HepG2 (cell line): ENCODE results near the gene CKAP2. TPM values are rescaled to one million over a fixed set of nuclear protein-coding genes. Genes with fewer than 3 reads are reported as not detected.

Experiments used
- ARNTL ChIP-seq: sonication (generic); formaldehyde crosslinking; IDR thresholded peaks from 2 replicates; pipeline ENCODE4 v1.4.0; 2020; ENCODE audit warnings: mild to moderate bottlenecking, missing genetic modification reagents
- CSRNP1 ChIP-seq: sonication (generic); formaldehyde crosslinking; IDR thresholded peaks from 2 replicates; pipeline ENCODE4 v1.8.1; 2023; ENCODE audit warnings: mild to moderate bottlenecking, missing genetic modification reagents
- FOXA3 ChIP-seq: IDR thresholded peaks from 2 replicates; pipeline ENCODE4 v1.6.1; 2016; ENCODE audit warnings: missing genetic modification reagents, missing compliant biosample characterization
- IKZF4 ChIP-seq: sonication (generic); formaldehyde crosslinking; IDR thresholded peaks from 2 replicates; pipeline ENCODE4 v1.5.1; 2020; ENCODE audit warnings: borderline replicate concordance, mild to moderate bottlenecking, low read depth, missing genetic modification reagents; ENCODE audit errors: not compliant biosample characterization
- LBX2 ChIP-seq: sonication (generic); formaldehyde crosslinking; IDR thresholded peaks from 2 replicates; pipeline ENCODE4 v1.5.0; 2020; ENCODE audit warnings: missing genetic modification reagents, mild to moderate bottlenecking, borderline replicate concordance
- RBM22 ChIP-seq: fragments of 200-400 bp; formaldehyde crosslinking; optimal IDR thresholded peaks from 2 replicates; pipeline ENCODE3; 2017; ENCODE audit warnings: mild to moderate bottlenecking, low read length, moderate library complexity
- RCOR2 ChIP-seq: IDR thresholded peaks from 2 replicates; pipeline ENCODE4 v1.6.1; 2016; ENCODE audit warnings: missing biosample characterization, missing genetic modification reagents
- SNAI1 ChIP-seq: sonication (generic); formaldehyde crosslinking; IDR thresholded peaks from 2 replicates; pipeline ENCODE4 v1.5.0; 2020; ENCODE audit warnings: mild to moderate bottlenecking, missing genetic modification reagents, borderline replicate concordance
- SRSF4 ChIP-seq: fragments of 200-400 bp; formaldehyde crosslinking; IDR thresholded peaks from one replicate; pipeline ENCODE4 v1.6.1; 2018; ENCODE audit warnings: mild to moderate bottlenecking, low read depth, low read length, moderate library complexity; ENCODE audit not compliant: poor library complexity, severe bottlenecking
- TIGD3 ChIP-seq: sonication (generic); formaldehyde crosslinking; IDR thresholded peaks from 2 replicates; pipeline ENCODE4 v1.5.1; 2020; ENCODE audit warnings: mild to moderate bottlenecking, missing genetic modification reagents, borderline replicate concordance
- TP53 ChIP-seq: sonication (generic); formaldehyde crosslinking; conservative IDR thresholded peaks from 2 replicates; pipeline ENCODE4 v1.4.0; 2020; ENCODE audit warnings: missing genetic modification reagents
- TRIM22 ChIP-seq: fragments of 450-650 bp; IDR thresholded peaks from 2 replicates; pipeline ENCODE4 v1.6.1; 2017
- ZBTB44 ChIP-seq: sonication (generic); formaldehyde crosslinking; IDR thresholded peaks from 2 replicates; pipeline ENCODE4 v1.4.0; 2020; ENCODE audit warnings: missing genetic modification reagents
- ZFP90 ChIP-seq: sonication (generic); formaldehyde crosslinking; IDR thresholded peaks from 2 replicates; pipeline ENCODE4 v1.8.0; 2022; ENCODE audit warnings: missing genetic modification reagents, mild to moderate bottlenecking, inconsistent platforms, borderline replicate concordance
- ZIK1 ChIP-seq: sonication (generic); formaldehyde crosslinking; IDR thresholded peaks from 2 replicates; pipeline ENCODE4 v1.5.0; 2020; ENCODE audit warnings: mild to moderate bottlenecking, low read depth, missing genetic modification reagents, borderline replicate concordance
- ZNF232 ChIP-seq: sonication (generic); formaldehyde crosslinking; IDR thresholded peaks from 2 replicates; pipeline ENCODE4 v1.4.0; 2020; ENCODE audit warnings: missing genetic modification reagents, borderline replicate concordance
- ZNF275 ChIP-seq: sonication (generic); formaldehyde crosslinking; IDR thresholded peaks from 2 replicates; pipeline ENCODE4 v1.8.0; 2022; ENCODE audit warnings: missing genetic modification reagents, mild to moderate bottlenecking, inconsistent platforms, borderline replicate concordance
- ZNF33B ChIP-seq: sonication (generic); formaldehyde crosslinking; IDR thresholded peaks from 2 replicates; pipeline ENCODE4 v1.5.1; 2020; ENCODE audit warnings: mild to moderate bottlenecking, missing genetic modification reagents
- ZNF430 ChIP-seq: sonication (generic); formaldehyde crosslinking; IDR thresholded peaks from 2 replicates; pipeline ENCODE4 v1.9.0; 2021; ENCODE audit warnings: mild to moderate bottlenecking, missing genetic modification reagents
- ZNF451 ChIP-seq: sonication (generic); formaldehyde crosslinking; IDR thresholded peaks from 2 replicates; pipeline ENCODE4 v1.5.0; 2020; ENCODE audit warnings: mild to moderate bottlenecking, missing genetic modification reagents
- ZNF577 ChIP-seq: sonication (generic); formaldehyde crosslinking; IDR thresholded peaks from 2 replicates; pipeline ENCODE4 v1.4.0; 2020; ENCODE audit warnings: mild to moderate bottlenecking, low read depth, missing genetic modification reagents, borderline replicate concordance
- ZNF619 ChIP-seq: sonication (generic); formaldehyde crosslinking; IDR thresholded peaks from 2 replicates; pipeline ENCODE4 v1.4.0; 2020; ENCODE audit warnings: mild to moderate bottlenecking, missing genetic modification reagents
- ZNF850 ChIP-seq: sonication (generic); formaldehyde crosslinking; conservative IDR thresholded peaks from 2 replicates; pipeline ENCODE4 v1.9.0; 2021; ENCODE audit warnings: mild to moderate bottlenecking, missing genetic modification reagents
- polyA plus RNA-seq, 8 experiments: library from polyadenylated mRNA; depleted of rRNA in 3 of 8; stranded (reverse) in 7 of 8; unstranded in 1 of 8; fragments of >200 nt; fragmentation: Illumina TruSeq in 4 of 8; extraction: Trizol in 4 of 8; gene quantifications; 2 replicates each; pipeline versions ENCODE4 v1.2.1 to v1.2.3, GENCODE V29; 2011 to 2016; ENCODE audit warnings: low read depth in 4 of 8, missing spikeins in 1 of 8, mixed read lengths in 1 of 8; ENCODE audit not compliant: insufficient read depth in 1 of 8
- total RNA-seq, 5 experiments: library from RNA; depleted of rRNA; stranded (reverse); fragments of >200 nt; fragmentation: Illumina TruSeq; extraction: Trizol; gene quantifications; 2 replicates each; pipeline ENCODE4 v1.2.3, GENCODE V29; 2016; ENCODE audit warnings: low read depth in 1 of 5

The CKAP2 gene
- total and polyA plus RNA-seq, 2 of the 13 experiments (the other 11 are each of a cell fraction or from before 2014, with no cell fraction given) = 6.7 to 40.3 TPM

- TF ChIP-seq CSRNP1 (CRISPR knock-in tag) (peak; percentile 11; the same call in 1 of the 2 replicates), ZNF232 (0 out of 2 replicates have a peak, but pooled peaks have one; percentile 3), SNAI1 (CRISPR knock-in tag) (no peak; the same call in 1 of the 2 replicates), ZNF275 (0 out of 2 replicates have a peak, but pooled peaks have one; percentile 16), ZIK1 (CRISPR knock-in tag) (no peak), RBM22 (no peak), SRSF4 (no peak), ZNF451 (no peak), ZNF619 (no peak), ZNF850 (CRISPR knock-in tag) (no peak), TIGD3 (CRISPR knock-in tag) (no peak), ZBTB44 (no peak), ZNF430 (CRISPR knock-in tag) (no peak), ARNTL (CRISPR knock-in tag) (no peak), TP53 (CRISPR knock-in tag) (no peak), FOXA3 (CRISPR knock-in tag) (no peak), RCOR2 (CRISPR knock-in tag) (no peak), ZNF577 (CRISPR knock-in tag) (no peak), ZNF33B (CRISPR knock-in tag) (no peak; the same call in 1 of the 2 replicates), TRIM22 (no peak), LBX2 (CRISPR knock-in tag) (no peak), IKZF4 (no peak), ZFP90 (CRISPR knock-in tag) (no peak)
Measured at GRCh38 chr13:52455677-52456041, 381 bp downstream of the CKAP2 start (continued).
